Muscle layer of colon (tissue), 2 donors: ENCODE results near the gene SBF1.

Source experiments
- H3K27ac ChIP-seq: one replicate; pipeline ENCODE4 v1.7.0; 2013; ENCODE audit warnings: low read depth, mild to moderate bottlenecking, low read length, moderate library complexity
- H3K27me3 ChIP-seq, 2 donors: one replicate each; pipeline ENCODE4 v1.7.0; 2013; ENCODE audit warnings: low read length in 2 of 2, mild to moderate bottlenecking in 2 of 2; ENCODE audit not compliant: insufficient read depth in 2 of 2, control insufficient read depth in 1 of 2
- H3K36me3 ChIP-seq: one replicate; pipeline ENCODE4 v1.7.0; 2013; ENCODE audit warnings: mild to moderate bottlenecking, low read length; ENCODE audit not compliant: insufficient read depth
- H3K4me1 ChIP-seq: one replicate; pipeline ENCODE4 v1.7.0; 2013; ENCODE audit warnings: mild to moderate bottlenecking, low read length; ENCODE audit not compliant: insufficient read depth
- H3K4me3 ChIP-seq, 2 donors: one replicate each; pipeline ENCODE4 v1.7.0; 2013; ENCODE audit warnings: low read length in 2 of 2, low read depth in 1 of 2, mild to moderate bottlenecking in 1 of 2, moderate library complexity in 1 of 2
- H3K9ac ChIP-seq: one replicate; pipeline ENCODE4 v1.7.0; 2013; ENCODE audit warnings: low read length
- H3K9me3 ChIP-seq: one replicate; pipeline ENCODE4 v1.7.0; 2013; ENCODE audit warnings: mild to moderate bottlenecking, low read length
- donor health status: abdominal sarcoma.
- donor health status: Adenocarcinoma of cecum.

SBF1 gene

GRCh38 chr22:50443801-50444625 is 30.8 kb downstream of the SBF1 start:
- no peaks in the 10 kb centered on the region for H3K27me3 ChIP-seq
- H3K27ac ChIP-seq = no peak overlapping the region
- H3K4me1 ChIP-seq = peaks cover 6% of the 10 kb centered on the region
- no peaks in the 10 kb centered on the region for H3K9me3 ChIP-seq
- H3K36me3 ChIP-seq = peaks cover 43% of the 10 kb centered on the region
- H3K9ac ChIP-seq = no peak overlapping the region
- H3K4me3 ChIP-seq = no peak overlapping the region

GRCh38 chr22:50443197-50443596 is 31.6 kb downstream of the SBF1 start:
- Histone ChIP-seq H3K9me3 (no peaks in the 10 kb centered on the region), H3K27me3 (no peaks in the 10 kb centered on the region), H3K9ac (no peak overlapping the region), H3K4me3 (no peak overlapping the region), H3K36me3 (peaks cover 46% of the 10 kb centered on the region), H3K4me1 (peaks cover 6% of the 10 kb centered on the region), H3K27ac (no peak overlapping the region)

GRCh38 chr22:50441428-50441993 is 33.3 kb downstream of the SBF1 start:
- Histone ChIP-seq H3K9me3 (no peaks in the 10 kb centered on the region), H3K27ac (no peak overlapping the region), H3K4me3 (no peak overlapping the region), H3K36me3 (peaks cover 43% of the 10 kb centered on the region), H3K4me1 (peaks cover 6% of the 10 kb centered on the region), H3K9ac (no peak overlapping the region), H3K27me3 (no peaks in the 10 kb centered on the region)

DNA sequence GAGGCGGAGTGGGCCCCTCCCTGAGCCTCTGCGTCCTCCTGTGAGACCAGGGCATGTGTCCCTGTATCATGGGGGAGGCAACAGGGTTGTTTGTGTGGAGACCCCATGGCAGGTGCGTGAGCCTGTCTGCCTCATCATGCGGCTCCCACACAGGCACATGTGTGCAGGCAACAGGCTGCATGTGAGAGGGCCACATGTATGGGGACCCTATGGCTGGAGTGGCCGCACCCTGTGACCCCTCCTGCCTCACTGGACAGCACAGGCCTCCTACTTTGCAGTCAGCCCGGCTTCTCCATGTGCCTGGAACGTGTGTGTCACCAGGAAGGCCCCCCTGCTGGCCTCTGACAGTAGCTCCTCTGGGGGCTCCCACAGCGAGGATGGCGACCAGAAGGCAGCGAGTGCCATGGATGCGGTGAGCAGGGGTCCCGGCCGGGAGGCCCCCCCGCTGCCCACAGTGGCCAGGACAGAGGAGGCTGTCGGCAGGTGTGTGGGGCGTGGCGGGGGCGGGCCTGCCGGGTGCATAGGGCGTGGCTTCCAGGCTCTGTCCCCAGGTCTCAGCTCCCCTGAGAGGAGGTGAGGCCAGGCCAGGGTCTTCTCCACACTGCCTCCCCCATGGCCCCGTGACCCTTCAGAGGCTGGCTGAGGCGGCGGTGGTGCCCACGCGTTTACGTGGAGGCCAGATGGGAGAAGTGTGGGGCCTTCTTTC is 34.1 kb downstream of the SBF1 start:
- H3K9me3 ChIP-seq = no peaks in the 10 kb centered on the region
- H3K4me3 ChIP-seq = no peak overlapping the region
- H3K36me3 ChIP-seq = peaks cover 49% of the 10 kb centered on the region
- no peaks in the 10 kb centered on the region for H3K27me3 ChIP-seq
- no peak overlapping the region for H3K9ac ChIP-seq
- H3K27ac ChIP-seq = no peak overlapping the region
- H3K4me1 ChIP-seq = peaks cover 6% of the 10 kb centered on the region

GRCh38 chr22:50439871-50440331 is 34.9 kb downstream of the SBF1 start:
- H3K27ac ChIP-seq = no peak overlapping the region
- H3K4me3 ChIP-seq = no peak overlapping the region
- H3K9me3 ChIP-seq = no peaks in the 10 kb centered on the region
- H3K4me1 ChIP-seq = peaks cover 4% of the 10 kb centered on the region
- H3K9ac ChIP-seq = no peak overlapping the region
- no peaks in the 10 kb centered on the region for H3K27me3 ChIP-seq
- peaks cover 57% of the 10 kb centered on the region for H3K36me3 ChIP-seq

DNA sequence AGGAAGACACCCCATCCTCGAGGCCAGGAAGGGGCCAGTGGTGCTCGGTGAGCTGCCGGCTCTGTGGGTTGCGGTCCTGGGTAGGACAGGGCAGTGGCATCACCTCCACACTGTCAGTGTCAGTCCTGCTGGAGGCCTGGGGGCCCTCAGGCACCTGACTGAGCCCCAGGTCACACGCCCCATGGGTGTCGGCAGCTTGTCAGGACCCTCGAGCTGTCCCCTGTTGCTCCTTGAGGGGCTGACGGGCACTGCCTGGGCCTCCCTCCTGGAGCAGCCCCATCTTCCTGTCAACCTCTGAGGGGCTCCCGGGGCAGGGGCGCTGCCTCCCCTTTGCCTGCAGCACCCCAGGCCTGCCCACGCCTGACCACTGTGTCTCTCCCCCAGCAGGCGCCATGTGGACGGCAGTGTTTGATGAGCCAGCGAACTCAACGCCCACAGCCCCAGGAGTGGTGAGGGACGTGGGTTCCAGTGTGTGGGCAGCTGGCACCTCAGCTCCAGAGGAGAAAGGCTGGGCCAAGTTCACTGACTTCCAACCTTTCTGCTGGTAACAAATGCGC is 35.4 kb downstream of the SBF1 start:
- no peaks in the 10 kb centered on the region for H3K27me3 ChIP-seq
- no peak overlapping the region for H3K27ac ChIP-seq
- H3K4me1 ChIP-seq = no peaks in the 10 kb centered on the region
- H3K9me3 ChIP-seq = no peaks in the 10 kb centered on the region
- H3K36me3 ChIP-seq = peaks cover 59% of the 10 kb centered on the region
- no peak overlapping the region for H3K4me3 ChIP-seq
- H3K9ac ChIP-seq = no peak overlapping the region

GRCh38 chr22:50438305-50439275 is 36.2 kb downstream of the SBF1 start:
- Histone ChIP-seq H3K4me1 (no peaks in the 10 kb centered on the region), H3K27me3 (no peaks in the 10 kb centered on the region), H3K9ac (no peak overlapping the region), H3K9me3 (no peaks in the 10 kb centered on the region), H3K36me3 (peaks cover 59% of the 10 kb centered on the region), H3K27ac (no peak overlapping the region), H3K4me3 (no peak overlapping the region)

DNA sequence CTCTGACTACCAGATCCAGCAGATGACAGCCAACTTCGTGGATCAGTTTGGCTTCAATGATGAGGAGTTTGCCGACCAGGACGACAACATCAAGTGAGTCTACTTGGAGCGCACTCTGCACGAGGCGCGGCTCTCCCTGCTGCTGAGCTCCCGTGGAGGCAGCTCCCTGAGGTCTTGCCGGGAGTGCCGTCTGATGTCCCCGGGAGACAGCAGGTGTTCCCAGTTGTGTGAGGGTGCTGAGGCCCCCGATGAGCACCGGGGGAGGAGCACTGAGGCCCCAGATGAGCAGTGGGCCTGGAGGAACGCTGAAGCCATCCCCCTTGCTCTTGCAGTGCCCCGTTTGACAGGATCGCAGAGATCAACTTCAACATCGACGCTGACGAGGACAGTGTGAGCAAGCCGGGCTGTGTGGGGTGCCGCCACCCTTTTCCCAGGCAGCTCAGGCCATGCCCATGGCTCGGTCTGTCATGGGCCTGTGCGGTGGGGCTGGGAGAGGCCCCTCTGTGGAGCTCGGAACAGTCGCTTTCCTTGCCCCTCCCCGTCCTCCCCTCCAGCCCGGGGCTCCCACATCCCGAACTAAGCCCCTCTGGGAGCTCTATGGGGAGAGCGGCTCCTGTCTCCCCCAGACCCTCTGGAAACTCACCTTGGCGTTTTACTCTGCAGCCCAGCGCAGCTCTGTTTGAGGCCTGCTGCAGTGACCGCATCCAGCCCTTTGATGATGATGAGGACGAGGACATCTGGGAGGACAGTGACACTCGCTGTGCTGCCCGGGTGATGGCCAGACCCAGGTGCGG is 37.1 kb downstream of the SBF1 start:
- Histone ChIP-seq H3K27ac (no peak overlapping the region), H3K36me3 (peaks cover 60% of the 10 kb centered on the region), H3K9me3 (no peaks in the 10 kb centered on the region), H3K4me1 (no peaks in the 10 kb centered on the region), H3K9ac (no peak overlapping the region), H3K4me3 (no peak overlapping the region), H3K27me3 (no peaks in the 10 kb centered on the region)

DNA sequence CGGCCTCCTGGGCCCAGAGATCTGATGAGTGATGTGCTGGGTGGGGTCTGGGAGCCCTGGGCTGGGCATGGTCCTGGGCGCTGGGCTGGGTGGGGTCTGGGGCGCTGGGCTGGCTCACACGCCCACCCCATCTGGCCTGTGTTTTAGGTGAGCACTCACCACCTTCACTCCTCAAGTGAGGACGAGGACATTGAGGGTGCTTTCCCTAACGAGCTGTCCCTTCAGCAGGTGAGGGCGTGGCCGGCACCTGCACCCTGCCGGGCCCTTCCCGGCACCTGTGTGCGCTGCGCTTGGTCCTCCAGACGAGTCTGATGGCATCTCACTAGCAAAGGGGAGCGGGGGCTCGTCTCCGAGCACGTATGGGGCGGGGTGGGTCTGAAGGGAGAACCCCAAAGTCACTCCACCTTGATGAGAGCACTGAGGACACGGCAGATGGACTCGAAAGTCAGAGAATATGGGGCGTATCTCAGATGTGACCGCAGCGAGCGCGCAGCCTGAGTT is 37.9 kb downstream of the SBF1 start:
- H3K9ac ChIP-seq = no peak overlapping the region
- no peaks in the 10 kb centered on the region for H3K27me3 ChIP-seq
- peaks cover 69% of the 10 kb centered on the region for H3K36me3 ChIP-seq
- H3K4me1 ChIP-seq = no peaks in the 10 kb centered on the region
- H3K4me3 ChIP-seq = no peak overlapping the region
- no peaks in the 10 kb centered on the region for H3K9me3 ChIP-seq
- H3K27ac ChIP-seq = no peak overlapping the region
